COLO668 (cell line): ENCODE measurements around the gene TCF19.

ENCODE experiments used
- DNase-seq: peaks from one replicate; lab custom pipeline; 2025; ENCODE audit not compliant: unreplicated experiment; lab: John Stamatoyannopoulos, UW

TCF19 gene

DNA sequence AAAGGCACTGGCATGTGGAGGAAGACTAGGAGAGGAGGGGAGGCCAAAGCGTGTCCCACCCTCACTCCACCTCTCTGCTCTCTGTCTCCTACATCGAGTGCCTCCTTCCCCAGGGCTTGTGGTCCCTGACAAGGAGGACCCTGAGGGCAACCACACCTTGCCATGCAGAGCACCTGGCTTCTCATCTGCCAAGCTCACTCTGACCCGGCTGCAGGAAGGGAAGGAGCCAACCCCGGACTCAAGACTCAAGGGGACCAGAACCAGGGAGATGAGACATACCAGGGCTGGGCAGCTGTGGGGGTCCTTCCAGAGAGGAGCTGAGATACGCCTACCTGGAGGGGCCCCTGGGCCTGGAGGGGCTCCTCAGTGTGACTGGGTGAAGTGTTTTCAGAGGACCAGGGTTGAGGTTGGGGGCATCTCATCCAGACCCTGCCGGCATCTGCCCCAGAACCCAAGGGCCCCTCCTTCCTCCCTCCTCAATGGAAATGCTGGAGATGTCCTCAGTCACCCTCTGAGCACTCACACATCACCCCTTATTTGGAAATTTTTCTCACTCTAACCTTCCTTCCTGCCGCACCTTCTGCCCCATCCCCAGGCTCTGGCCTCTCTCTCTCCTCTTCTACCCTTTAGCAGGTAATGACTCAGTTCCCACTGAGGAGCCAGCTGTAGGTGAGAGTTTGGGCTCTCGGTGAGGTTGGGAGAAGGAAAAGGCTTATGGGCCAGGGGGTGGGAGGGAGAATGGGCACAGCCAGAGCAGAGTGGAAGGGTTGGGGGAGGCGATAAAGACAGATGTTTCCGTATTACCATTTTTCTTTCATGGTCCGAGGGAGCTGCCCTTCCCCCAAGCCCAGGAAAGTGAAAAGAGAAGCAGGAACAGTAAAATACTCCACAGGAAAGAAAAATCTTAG, 44.1 kb downstream of the TCF19 start:
- peak; percentile 37 for DNase-seq

- DNase-seq = peak; percentile 70
These were observed 45.1 kb downstream of the TCF19 start for GRCh38 chr6:31203345-31203979.

DNA sequence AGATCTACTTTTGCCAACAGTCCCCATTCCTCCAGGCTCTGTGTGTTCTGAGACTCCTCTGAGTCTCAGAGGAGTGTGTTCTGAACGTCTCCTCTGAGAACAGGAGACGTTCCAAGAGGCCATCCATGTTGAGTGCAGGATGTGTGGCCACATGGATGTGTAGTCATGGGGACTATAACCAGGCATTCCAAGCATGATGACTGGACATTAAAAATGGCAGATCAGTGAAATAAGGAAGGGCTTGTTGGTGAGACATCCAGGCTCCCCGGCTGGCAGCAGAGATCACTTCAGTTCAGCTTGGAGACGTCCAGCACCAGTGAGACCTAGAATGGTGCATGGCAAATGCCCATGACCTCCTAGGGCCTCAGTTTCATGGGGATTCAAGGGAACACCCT, 46.4 kb downstream of the TCF19 start:
- DNase-seq = no peak

DNA sequence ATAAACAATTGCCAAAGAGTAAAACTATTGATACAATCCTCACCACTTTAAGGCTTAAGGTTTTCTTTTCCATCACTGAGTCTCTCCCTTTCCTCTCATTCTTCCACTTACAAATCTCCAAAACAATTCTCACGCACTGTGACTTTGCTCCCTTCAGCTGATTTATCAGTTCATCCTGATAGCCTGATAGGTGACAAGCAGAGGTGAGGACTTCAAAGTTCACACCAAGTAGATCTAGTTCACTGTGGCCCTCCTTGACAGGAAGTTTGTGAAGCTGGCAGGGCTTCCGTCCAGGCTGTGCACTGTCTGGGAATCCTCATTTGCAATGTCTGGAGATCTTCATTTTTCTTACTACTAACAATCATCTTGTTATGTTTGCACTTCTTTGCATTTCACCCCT, 47.2 kb downstream of the TCF19 start:
- DNase-seq = no peak

GRCh38 chr6:31208506-31208905, 50.1 kb downstream of the TCF19 start:
- DNase-seq = no peak

GRCh38 chr6:31209137-31209536, 50.7 kb downstream of the TCF19 start:
- no peak for DNase-seq

DNA sequence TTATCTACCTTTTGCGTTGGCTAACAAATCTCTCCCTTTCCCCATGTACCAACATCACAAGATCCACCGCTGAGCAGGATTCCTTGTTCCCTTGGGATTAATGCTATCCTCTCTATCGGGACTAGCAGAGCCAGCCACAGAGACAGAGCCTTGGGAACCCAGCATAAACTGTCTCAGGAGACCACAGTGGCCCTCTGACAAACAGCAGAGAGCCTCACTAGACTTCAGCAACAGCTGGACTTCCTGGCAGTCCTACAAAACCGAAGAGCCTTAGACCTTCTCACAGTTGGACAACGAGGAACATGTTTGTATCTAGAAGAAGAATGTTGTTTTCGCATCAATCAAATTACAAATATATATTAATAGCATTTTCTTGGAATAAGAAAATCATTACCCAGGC, 51.7 kb downstream of the TCF19 start:
- DNase-seq = no peak

DNA sequence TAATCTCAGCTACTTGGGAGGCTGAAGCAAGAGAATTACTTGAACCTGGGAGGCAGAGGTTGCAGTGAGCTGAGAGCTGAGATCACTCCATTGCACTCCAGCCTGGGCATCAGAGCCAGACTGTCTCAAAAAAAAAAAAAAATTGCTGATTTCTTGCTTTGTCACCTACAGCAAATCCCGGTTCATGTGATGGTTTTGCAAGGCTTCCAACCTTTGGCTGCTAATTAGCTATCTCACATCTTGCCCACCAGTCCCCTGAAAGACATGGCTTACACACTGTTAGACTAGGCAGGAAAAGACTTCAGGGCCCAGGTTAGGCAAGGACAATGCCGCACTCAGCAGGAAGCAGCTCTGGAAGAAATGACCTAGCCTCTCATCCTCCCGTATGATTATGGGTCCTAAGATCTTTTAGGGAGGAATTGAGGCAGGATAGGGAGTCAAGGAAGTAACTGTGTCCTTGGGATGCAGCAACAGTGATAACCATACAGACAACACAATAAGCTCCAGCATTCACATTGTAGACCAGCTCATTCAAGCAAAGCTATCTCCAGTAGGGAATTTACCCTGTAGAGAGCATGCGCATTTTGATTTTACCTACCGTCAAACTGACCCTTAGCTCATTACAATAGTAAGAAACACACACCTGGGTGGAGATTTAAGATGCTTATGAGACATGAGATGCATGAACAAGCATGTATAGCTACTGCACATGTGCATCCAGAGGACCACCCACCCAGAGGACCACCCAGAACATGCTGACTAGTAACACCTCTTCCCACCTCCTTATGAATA, 52.5 kb downstream of the TCF19 start:
- DNase-seq = no peak
